B cell (primary cell): ENCODE data around the gene TRIM4. TPM values are rescaled to one million over a fixed set of nuclear protein-coding genes. Genes with fewer than 3 reads are reported as not detected.

Source experiments
- ATAC-seq: fragments of 200-7000 bp; cut with Tn5 transposase; one replicate; pipeline ENCODE4 v1.10.0; 2021; ENCODE audit warnings: low read depth, mild to moderate bottlenecking, moderate number of reproducible peaks, moderate library complexity
- CTCF ChIA-PET: fragments of 350-600 bp; sonication (Branson Sonifier 250); formaldehyde crosslinking; loops from one replicate; lab custom pipeline; 2021; ENCODE audit warnings: antibody characterized with exemption, inconsistent platforms; lab: Charles Lee
- POLR2A ChIA-PET: fragments of 350-600 bp; sonication (Branson Sonifier 250); formaldehyde crosslinking; loops from one replicate; lab custom pipeline; 2021; ENCODE audit warnings: antibody characterized with exemption; lab: Charles Lee
- DNase-seq: peaks from one replicate; pipeline ENCODE4 v3.0.0; 2013
- H2AFZ ChIP-seq: 2 replicates; pipeline ENCODE4 v1.6.1; 2012; ENCODE audit warnings: mild to moderate bottlenecking, low read depth, low read length; ENCODE audit not compliant: insufficient read depth, poor library complexity, severe bottlenecking
- H3K27ac ChIP-seq, 2 donors: 1 replicate in 1 of 2; 2 replicates in 1 of 2; pipeline ENCODE4 v1.5.1; 2012 to 2013; ENCODE audit warnings: low read length in 2 of 2, mild to moderate bottlenecking in 2 of 2, moderate library complexity in 1 of 2
- H3K27me3 ChIP-seq, 4 experiments: fragments of 200-600 bp in 1 of 4; sonication (generic) in 1 of 4; replicated peaks in 1 of 4; 1 replicate in 2 of 4; 2 replicates in 2 of 4; pipeline versions ENCODE4 v1.6.1 to v1.7.0; 2013 to 2016; ENCODE audit warnings: low read length in 3 of 4, mild to moderate bottlenecking in 2 of 4, mixed read lengths in 1 of 4, moderate library complexity in 1 of 4; ENCODE audit not compliant: insufficient read depth in 4 of 4, control insufficient read depth in 3 of 4; ENCODE audit errors: control extremely low read depth in 1 of 4
- H3K36me3 ChIP-seq, 2 experiments: replicated peaks in 1 of 2; 1 replicate in 1 of 2; 2 replicates in 1 of 2; pipeline versions ENCODE4 v1.6.1 to v1.7.1; 2013; ENCODE audit warnings: low read length in 1 of 2; ENCODE audit not compliant: insufficient read depth in 2 of 2, control insufficient read depth in 1 of 2; ENCODE audit errors: control extremely low read depth in 1 of 2, extremely low read depth in 1 of 2
- H3K4me1 ChIP-seq, 2 donors: fragments of 200-600 bp in 1 of 2; sonication (generic) in 1 of 2; 1 replicate in 1 of 2; 2 replicates in 1 of 2; pipeline versions ENCODE4 v1.5.1 to v1.6.1; 2013 to 2017; ENCODE audit warnings: low read length in 2 of 2; ENCODE audit not compliant: control insufficient read depth in 2 of 2, insufficient read depth in 2 of 2
- H3K4me2 ChIP-seq: replicated peaks from 2 replicates; pipeline ENCODE3; 2012; ENCODE audit warnings: mild to moderate bottlenecking, low read depth, low read length; ENCODE audit not compliant: poor library complexity, severe bottlenecking
- H3K4me3 ChIP-seq, 5 experiments: fragments of 200-600 bp in 1 of 5; sonication (generic) in 1 of 5; 1 replicate in 3 of 5; 2 replicates in 2 of 5; pipeline versions ENCODE4 v1.5.1 to v1.7.0; 2011 to 2016; ENCODE audit warnings: low read length in 4 of 5, mild to moderate bottlenecking in 4 of 5, low read depth in 2 of 5, control low read depth in 1 of 5, moderate library complexity in 1 of 5; ENCODE audit not compliant: insufficient read depth in 1 of 5; ENCODE audit errors: control extremely low read depth in 1 of 5, extremely low read depth in 1 of 5
- H3K79me2 ChIP-seq: fragments of 200-600 bp; sonication (generic); one replicate; pipeline ENCODE4 v1.6.0; 2016; ENCODE audit warnings: low read length; ENCODE audit not compliant: control insufficient read depth, insufficient read depth
- H3K9ac ChIP-seq: fragments of 200-600 bp; sonication (generic); 2 replicates; pipeline ENCODE4 v1.6.1; 2017; ENCODE audit warnings: mild to moderate bottlenecking, low read length, moderate library complexity
- H3K9me3 ChIP-seq, 3 donors: one replicate each; pipeline versions ENCODE4 v1.6.1 to v1.7.1; 2013; ENCODE audit warnings: low read length in 2 of 3; ENCODE audit not compliant: control insufficient read depth in 2 of 3, insufficient read depth in 1 of 3; ENCODE audit errors: control extremely low read depth in 1 of 3
- H4K20me1 ChIP-seq: 2 replicates; pipeline ENCODE4 v1.6.0; 2012; ENCODE audit warnings: mild to moderate bottlenecking, low read length; ENCODE audit not compliant: insufficient read depth, control insufficient read depth, poor library complexity, severe bottlenecking
- H3K27ac Mint-ChIP-seq: one replicate; pipeline ENCODE4 v1.8.0; 2021; ENCODE audit warnings: mixed read lengths
- H3K27me3 Mint-ChIP-seq: one replicate; pipeline ENCODE4 v1.8.0; 2021; ENCODE audit warnings: mixed read lengths
- H3K4me1 Mint-ChIP-seq: one replicate; pipeline ENCODE4 v1.8.0; 2021; ENCODE audit warnings: mixed read lengths
- H3K4me3 Mint-ChIP-seq: one replicate; pipeline ENCODE4 v1.8.0; 2021; ENCODE audit warnings: mixed read lengths
- H3K9me3 Mint-ChIP-seq: one replicate; pipeline ENCODE4 v1.8.0; 2022; ENCODE audit warnings: mixed read lengths; ENCODE audit not compliant: insufficient read depth
- EZH2 ChIP-seq: IDR thresholded peaks from 2 replicates; pipeline ENCODE4 v1.6.1; 2012; ENCODE audit warnings: borderline replicate concordance, low read depth, mild to moderate bottlenecking, moderate library complexity, low read length; ENCODE audit not compliant: insufficient read depth, poor library complexity, severe bottlenecking
- WGBS: methylation state at CpG from one replicate; pipeline ENCODE4 v1.1.5; 2013; ENCODE audit warnings: missing lambda C conversion rate; ENCODE audit not compliant: insufficient coverage; 5-methylcytosine and 5-hydroxymethylcytosine counted together
- intact Hi-C: fragments of 100-400 bp; cut with micrococcal nuclease; formaldehyde crosslinking; loops from one replicate; pipeline ENCODE4 v1.10.0; 2022
- polyA plus RNA-seq: library from polyadenylated mRNA; depleted of rRNA; stranded (reverse); fragments of >200 nt; gene quantifications from 2 replicates; pipeline ENCODE4 v1.2.3, GENCODE V29; 2012
- total RNA-seq, 2 donors: library from RNA; stranded (reverse); fragments of 120-200 nt in 1 of 2; gene quantifications; 1 replicate in 1 of 2; 2 replicates in 1 of 2; pipeline versions ENCODE4 v1.2.3 to v1.2.4, GENCODE V29; 2013 to 2022
- TF ChIP-seq, protein P1 (sequence below): fragments of 200-600 bp; IDR thresholded peaks from one replicate; pipeline ENCODE4 v1.8.0; 2022; ENCODE audit warnings: antibody characterized with exemption, mild to moderate bottlenecking

TRIM4 gene
- total and polyA plus RNA-seq, 2 donors (not counting 1 experiment from before 2014, with no cell fraction given) = 14.2 to 56.7 TPM

DNA sequence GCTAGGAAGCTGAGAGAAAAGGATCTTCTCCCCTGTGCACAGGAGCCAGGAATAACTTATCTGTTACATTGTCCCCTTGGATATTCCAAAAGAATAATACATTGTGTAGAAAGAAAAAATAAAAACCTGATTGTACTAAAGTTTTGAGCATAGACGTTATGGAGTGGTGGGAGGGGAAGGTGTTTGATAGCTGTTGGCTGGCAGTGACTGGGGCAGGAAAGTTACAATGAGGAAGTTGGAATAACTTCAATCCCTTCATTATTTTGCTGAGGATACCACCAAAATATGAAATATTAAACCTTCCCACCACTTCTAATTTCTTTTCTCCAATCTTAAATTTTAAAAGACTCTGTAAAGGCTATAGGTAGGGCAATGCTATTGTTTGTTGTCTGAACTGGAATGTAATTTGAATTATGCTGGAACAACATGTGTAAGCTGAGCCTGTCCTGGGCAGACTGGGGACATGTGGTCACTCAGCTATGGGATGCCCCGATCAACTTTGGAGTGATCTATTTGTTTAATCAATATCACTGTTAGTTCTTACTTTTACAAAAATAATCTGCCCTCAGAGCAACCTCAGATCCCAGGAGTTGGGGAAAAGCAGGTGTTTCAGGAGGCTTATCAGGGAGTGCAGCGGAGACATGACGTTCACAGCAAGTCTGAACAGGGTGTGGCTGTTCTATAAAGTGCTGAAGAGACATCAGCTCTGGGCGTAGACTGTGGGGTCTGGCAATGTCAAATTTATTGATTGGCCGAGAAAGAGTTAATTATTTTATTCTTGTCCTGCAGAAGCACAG, 70.7 kb downstream of the TRIM4 start:
- DNase-seq (no peak), ATAC-seq (no peak)
- Histone ChIP-seq H2AFZ (no peak overlapping the region), H4K20me1 (no peaks in the 10 kb centered on the region), H3K79me2 (no peaks in the 10 kb centered on the region), H3K9me3 (no peaks in the 10 kb centered on the region), H3K4me1 (no peaks in the 10 kb centered on the region), H3K4me2 (no peak overlapping the region), H3K36me3 (no peaks in the 10 kb centered on the region), H3K9ac (no peak overlapping the region), H3K27ac (no peak overlapping the region), H3K4me3 (no peak overlapping the region), H3K27me3 (peaks cover 0 to 6% (median 2%) of the 10 kb centered on the region in 4 experiments)
- CTCF ChIA-PET = no interaction called here
- peaks cover 42% of the 10 kb centered on the region for H3K27me3 Mint-ChIP-seq
- 100% methylated on average over 2 of the region's 6 CpGs for WGBS
- intact Hi-C loops = no loop called here
- H3K4me1 Mint-ChIP-seq = no peaks in the 10 kb centered on the region
- no peak overlapping the region for H3K27ac Mint-ChIP-seq
- POLR2A ChIA-PET = no interaction called here
- no peaks in the 10 kb centered on the region for H3K9me3 Mint-ChIP-seq
- no peak overlapping the region for H3K4me3 Mint-ChIP-seq
- TF ChIP-seq EZH2 = no peak
- TF ChIP-seq, protein P1, sequence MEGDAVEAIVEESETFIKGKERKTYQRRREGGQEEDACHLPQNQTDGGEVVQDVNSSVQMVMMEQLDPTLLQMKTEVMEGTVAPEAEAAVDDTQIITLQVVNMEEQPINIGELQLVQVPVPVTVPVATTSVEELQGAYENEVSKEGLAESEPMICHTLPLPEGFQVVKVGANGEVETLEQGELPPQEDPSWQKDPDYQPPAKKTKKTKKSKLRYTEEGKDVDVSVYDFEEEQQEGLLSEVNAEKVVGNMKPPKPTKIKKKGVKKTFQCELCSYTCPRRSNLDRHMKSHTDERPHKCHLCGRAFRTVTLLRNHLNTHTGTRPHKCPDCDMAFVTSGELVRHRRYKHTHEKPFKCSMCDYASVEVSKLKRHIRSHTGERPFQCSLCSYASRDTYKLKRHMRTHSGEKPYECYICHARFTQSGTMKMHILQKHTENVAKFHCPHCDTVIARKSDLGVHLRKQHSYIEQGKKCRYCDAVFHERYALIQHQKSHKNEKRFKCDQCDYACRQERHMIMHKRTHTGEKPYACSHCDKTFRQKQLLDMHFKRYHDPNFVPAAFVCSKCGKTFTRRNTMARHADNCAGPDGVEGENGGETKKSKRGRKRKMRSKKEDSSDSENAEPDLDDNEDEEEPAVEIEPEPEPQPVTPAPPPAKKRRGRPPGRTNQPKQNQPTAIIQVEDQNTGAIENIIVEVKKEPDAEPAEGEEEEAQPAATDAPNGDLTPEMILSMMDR = no peak

DNA sequence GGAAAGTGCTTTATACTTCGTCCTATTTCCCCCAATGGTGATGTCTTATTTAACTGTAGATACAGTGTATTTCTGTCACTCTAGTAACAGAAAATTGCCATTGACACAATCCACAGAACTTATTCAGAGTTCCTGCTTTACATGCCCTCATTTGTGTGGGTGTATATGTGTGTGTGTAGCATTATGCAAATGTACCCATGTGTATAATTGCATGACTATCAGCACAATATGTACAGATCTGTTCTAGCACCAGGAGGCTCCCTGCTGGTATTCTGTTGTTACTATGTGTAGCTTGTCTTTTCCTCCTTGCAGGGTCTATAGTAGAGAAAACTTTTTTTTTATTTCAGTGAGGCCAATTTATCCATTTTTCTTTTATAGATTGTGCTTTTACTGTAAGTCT, 75.0 kb downstream of the TRIM4 start:
- intact Hi-C loops = no loop called here
- H3K4me2 ChIP-seq = no peak overlapping the region
- ATAC-seq = no peak

More for the DNA sequence above, 75.0 kb downstream of the TRIM4 start:
- Histone ChIP-seq H3K79me2 (no peaks in the 10 kb centered on the region), H3K4me3 (no peak overlapping the region), H3K4me1 (no peaks in the 10 kb centered on the region), H3K27me3 (peaks cover 0 to 6% (median 2%) of the 10 kb centered on the region in 4 experiments), H2AFZ (no peak overlapping the region), H3K36me3 (no peaks in the 10 kb centered on the region), H3K9me3 (no peaks in the 10 kb centered on the region), H4K20me1 (no peaks in the 10 kb centered on the region), H3K9ac (no peak overlapping the region), H3K27ac (no peak overlapping the region)
- H3K9me3 Mint-ChIP-seq = no peaks in the 10 kb centered on the region
- no peaks in the 10 kb centered on the region for H3K4me1 Mint-ChIP-seq
- H3K4me3 Mint-ChIP-seq = no peak overlapping the region
- peaks cover 47% of the 10 kb centered on the region for H3K27me3 Mint-ChIP-seq
- ChIA-PET POLR2A (no interaction called here), CTCF (no interaction called here)
- DNase-seq = no peak
- no CpG with 5 or more reads among the region's 1 CpG for WGBS
- H3K27ac Mint-ChIP-seq = no peak overlapping the region
- TF ChIP-seq, protein P1 = no peak
